GM20000 (cell line): ENCODE data around the gene SLC25A41.

Source experiments
- DNase-seq: peaks from one replicate; pipeline ENCODE4 v3.0.0; 2012; ENCODE audit warnings: low spot score
- CTCF ChIP-seq: IDR thresholded peaks from 2 replicates; pipeline ENCODE4 v1.5.1; 2012; ENCODE audit warnings: mild to moderate bottlenecking, control low read depth; ENCODE audit errors: extremely low read depth, missing control alignments

Gene SLC25A41

GRCh38 chr19:6433663-6434062 is at the start of gene SLC25A41:
TSS of gene SLC25A41 (minus strand) at chr19:6433763. CDS start at chr19:6433693, 70 bp downstream.
- no peak for TF ChIP-seq CTCF
- DNase-seq: no peak

- DNase-seq: no peak
- TF ChIP-seq CTCF: no peak
These were observed 49.7 kb upstream of the SLC25A41 start for GRCh38 chr19:6483235-6483634.

GRCh38 chr19:6482343-6482686 is 48.8 kb upstream of the SLC25A41 start:
- no peak for DNase-seq
- TF ChIP-seq CTCF: no peak

- DNase-seq: peak; percentile 81
- peak; percentile 67 for TF ChIP-seq CTCF
These were observed 48.2 kb upstream of the SLC25A41 start, which contains the start of gene DENND1C for GRCh38 chr19:6481541-6482342. TSS of gene DENND1C (minus strand) at chr19:6481787. CDS start at chr19:6481695, 92 bp downstream.

GRCh38 chr19:6480848-6481415 is 47.4 kb upstream of the SLC25A41 start:
- TF ChIP-seq CTCF: no peak
- no peak for DNase-seq

GRCh38 chr19:6479836-6480398 is 46.4 kb upstream of the SLC25A41 start:
- TF ChIP-seq CTCF: no peak
- no peak for DNase-seq

- DNase-seq: no peak
- TF ChIP-seq CTCF: no peak
These were observed 45.3 kb upstream of the SLC25A41 start for GRCh38 chr19:6478815-6479214.
